Measurements from ENCODE around the gene CYP3A4. TPM values are rescaled to one million over a fixed set of nuclear protein-coding genes. Genes with fewer than 3 reads are reported as not detected.

CYP3A4 gene
- total and polyA plus RNA-seq, 2 of the 13 experiments (the other 11 are each of a cell fraction or from before 2014, with no cell fraction given) = 0.11 to 0.24 TPM

DNA sequence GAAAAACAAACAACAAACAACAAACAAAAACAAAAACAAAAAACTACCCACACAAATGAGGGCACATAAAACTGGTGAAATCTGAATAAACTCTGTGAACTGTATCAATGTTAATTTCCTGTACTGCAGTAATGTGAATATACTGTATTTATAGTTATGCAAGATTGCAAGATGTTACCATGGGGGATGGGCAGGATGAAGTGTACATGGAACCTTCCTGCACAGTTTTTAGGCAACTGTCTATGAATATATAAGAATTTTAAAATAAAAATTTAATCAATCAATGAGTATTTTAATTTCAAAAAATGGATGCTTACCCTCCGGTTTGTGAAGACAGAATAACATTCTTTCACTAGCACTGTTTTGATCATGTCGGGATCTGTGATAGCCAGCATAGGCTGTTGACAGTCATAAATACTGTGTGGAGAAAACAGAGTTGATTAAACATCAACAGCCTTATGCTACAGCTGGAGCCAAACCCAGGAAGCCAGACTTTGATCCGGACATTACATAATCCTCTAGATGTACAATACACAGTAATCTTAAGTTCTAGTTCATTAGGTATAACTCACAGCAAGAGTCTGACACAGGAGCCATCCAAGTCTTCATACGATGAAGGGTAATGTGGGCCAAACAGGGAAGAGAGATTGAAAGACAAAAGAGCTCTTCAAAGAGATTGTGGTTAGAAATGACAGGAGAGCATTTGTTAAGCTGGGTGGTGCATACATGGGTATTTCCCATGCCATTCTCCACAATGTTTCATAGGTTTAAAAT, 63.8 kb downstream of the CYP3A4 start (continued):
- TF ChIP-seq SP140L (CRISPR knock-in tag; IDR thresholded peaks at IDR 0.05; ENCODE audit: borderline replicate concordance) = no peak
- TF ChIP-seq CREM (IDR thresholded peaks at IDR 0.05) = peak; percentile 39; the same call in 1 of the 2 replicates
- no peak for TF ChIP-seq CREM (CRISPR knock-in tag; IDR thresholded peaks at IDR 0.05)
- TF ChIP-seq MLLT10 (CRISPR knock-in tag; IDR thresholded peaks at IDR 0.05) = no peak
- peak; percentile 76; the same call in 1 of the 2 replicates for TF ChIP-seq FOXO1 (CRISPR knock-in tag; IDR thresholded peaks at IDR 0.05)
- TF ChIP-seq, protein P1, sequence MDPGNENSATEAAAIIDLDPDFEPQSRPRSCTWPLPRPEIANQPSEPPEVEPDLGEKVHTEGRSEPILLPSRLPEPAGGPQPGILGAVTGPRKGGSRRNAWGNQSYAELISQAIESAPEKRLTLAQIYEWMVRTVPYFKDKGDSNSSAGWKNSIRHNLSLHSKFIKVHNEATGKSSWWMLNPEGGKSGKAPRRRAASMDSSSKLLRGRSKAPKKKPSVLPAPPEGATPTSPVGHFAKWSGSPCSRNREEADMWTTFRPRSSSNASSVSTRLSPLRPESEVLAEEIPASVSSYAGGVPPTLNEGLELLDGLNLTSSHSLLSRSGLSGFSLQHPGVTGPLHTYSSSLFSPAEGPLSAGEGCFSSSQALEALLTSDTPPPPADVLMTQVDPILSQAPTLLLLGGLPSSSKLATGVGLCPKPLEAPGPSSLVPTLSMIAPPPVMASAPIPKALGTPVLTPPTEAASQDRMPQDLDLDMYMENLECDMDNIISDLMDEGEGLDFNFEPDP (CRISPR knock-in tag; conservative IDR thresholded peaks at IDR 0.05) = no peak
- peak; percentile 24 for TF ChIP-seq POGZ (CRISPR knock-in tag; IDR thresholded peaks at IDR 0.05)
- TF ChIP-seq HOXA3 (CRISPR knock-in tag; IDR thresholded peaks at IDR 0.05) = peak; percentile 30; the same call in 1 of the 2 replicates
- no peak for TF ChIP-seq RXRA (CRISPR knock-in tag; IDR thresholded peaks at IDR 0.05)
- TF ChIP-seq IKZF1 (IDR thresholded peaks at IDR 0.05) = no peak
- TF ChIP-seq ELF1 (CRISPR knock-in tag; IDR thresholded peaks at IDR 0.05) = 0 out of 2 replicates have a peak, but pooled peaks have one; percentile 23
- peak; percentile 42; the same call in 1 of the 2 replicates for TF ChIP-seq KDM6A (CRISPR knock-in tag; IDR thresholded peaks at IDR 0.05; ENCODE audit: low read depth)
- TF ChIP-seq, protein P2, sequence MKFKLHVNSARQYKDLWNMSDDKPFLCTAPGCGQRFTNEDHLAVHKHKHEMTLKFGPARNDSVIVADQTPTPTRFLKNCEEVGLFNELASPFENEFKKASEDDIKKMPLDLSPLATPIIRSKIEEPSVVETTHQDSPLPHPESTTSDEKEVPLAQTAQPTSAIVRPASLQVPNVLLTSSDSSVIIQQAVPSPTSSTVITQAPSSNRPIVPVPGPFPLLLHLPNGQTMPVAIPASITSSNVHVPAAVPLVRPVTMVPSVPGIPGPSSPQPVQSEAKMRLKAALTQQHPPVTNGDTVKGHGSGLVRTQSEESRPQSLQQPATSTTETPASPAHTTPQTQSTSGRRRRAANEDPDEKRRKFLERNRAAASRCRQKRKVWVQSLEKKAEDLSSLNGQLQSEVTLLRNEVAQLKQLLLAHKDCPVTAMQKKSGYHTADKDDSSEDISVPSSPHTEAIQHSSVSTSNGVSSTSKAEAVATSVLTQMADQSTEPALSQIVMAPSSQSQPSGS (CRISPR knock-in tag; IDR thresholded peaks at IDR 0.05) = peak; percentile 61; the same call in 1 of the 2 replicates
- TF ChIP-seq MIXL1 (CRISPR knock-in tag; IDR thresholded peaks at IDR 0.05) = peak; percentile 84; the same call in 1 of the 2 replicates
- 0 out of 2 replicates have a peak, but pooled peaks have one; percentile 28 for TF ChIP-seq MEIS1 (CRISPR knock-in tag; IDR thresholded peaks at IDR 0.05; ENCODE audit: borderline replicate concordance)
- TF ChIP-seq, protein P3, sequence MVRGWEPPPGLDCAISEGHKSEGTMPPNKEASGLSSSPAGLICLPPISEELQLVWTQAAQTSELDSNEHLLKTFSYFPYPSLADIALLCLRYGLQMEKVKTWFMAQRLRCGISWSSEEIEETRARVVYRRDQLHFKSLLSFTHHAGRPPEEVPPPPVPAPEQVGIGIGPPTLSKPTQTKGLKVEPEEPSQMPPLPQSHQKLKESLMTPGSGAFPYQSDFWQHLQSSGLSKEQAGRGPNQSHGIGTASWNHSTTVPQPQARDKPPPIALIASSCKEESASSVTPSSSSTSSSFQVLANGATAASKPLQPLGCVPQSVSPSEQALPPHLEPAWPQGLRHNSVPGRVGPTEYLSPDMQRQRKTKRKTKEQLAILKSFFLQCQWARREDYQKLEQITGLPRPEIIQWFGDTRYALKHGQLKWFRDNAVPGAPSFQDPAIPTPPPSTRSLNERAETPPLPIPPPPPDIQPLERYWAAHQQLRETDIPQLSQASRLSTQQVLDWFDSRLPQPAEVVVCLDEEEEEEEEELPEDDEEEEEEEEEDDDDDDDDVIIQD (CRISPR knock-in tag; IDR thresholded peaks at IDR 0.05; ENCODE audit: low read depth) = peak; percentile 72; the same call in 1 of the 2 replicates
- no peak for TF ChIP-seq CHCHD3 (CRISPR knock-in tag; IDR thresholded peaks at IDR 0.05)
- TF ChIP-seq, protein P4, sequence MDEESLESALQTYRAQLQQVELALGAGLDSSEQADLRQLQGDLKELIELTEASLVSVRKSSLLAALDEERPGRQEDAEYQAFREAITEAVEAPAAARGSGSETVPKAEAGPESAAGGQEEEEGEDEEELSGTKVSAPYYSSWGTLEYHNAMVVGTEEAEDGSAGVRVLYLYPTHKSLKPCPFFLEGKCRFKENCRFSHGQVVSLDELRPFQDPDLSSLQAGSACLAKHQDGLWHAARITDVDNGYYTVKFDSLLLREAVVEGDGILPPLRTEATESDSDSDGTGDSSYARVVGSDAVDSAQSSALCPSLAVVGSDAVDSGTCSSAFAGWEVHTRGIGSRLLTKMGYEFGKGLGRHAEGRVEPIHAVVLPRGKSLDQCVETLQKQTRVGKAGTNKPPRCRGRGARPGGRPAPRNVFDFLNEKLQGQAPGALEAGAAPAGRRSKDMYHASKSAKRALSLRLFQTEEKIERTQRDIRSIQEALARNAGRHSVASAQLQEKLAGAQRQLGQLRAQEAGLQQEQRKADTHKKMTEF (CRISPR knock-in tag; IDR thresholded peaks at IDR 0.05) = 0 out of 2 replicates have a peak, but pooled peaks have one; percentile 48
- no peak; a peak in 1 of 4 replicates for TF ChIP-seq KLF16 (CRISPR knock-in tag; IDR thresholded peaks at IDR 0.05)
- TF ChIP-seq ZNF430 (CRISPR knock-in tag; IDR thresholded peaks at IDR 0.05) = peak; percentile 80; the same call in 1 of the 2 replicates
- no peak for TF ChIP-seq ZNF569 (CRISPR knock-in tag; IDR thresholded peaks at IDR 0.05; ENCODE audit: borderline replicate concordance)
- TF ChIP-seq SP4 (CRISPR knock-in tag; IDR thresholded peaks at IDR 0.05) = no peak
- peak; percentile 73; the same call in 1 of the 2 replicates for TF ChIP-seq SOX5 (CRISPR knock-in tag; IDR thresholded peaks at IDR 0.05; ENCODE audit: borderline replicate concordance)
- no peak for TF ChIP-seq NFIB (CRISPR knock-in tag; IDR thresholded peaks at IDR 0.05; ENCODE audit: borderline replicate concordance)
- no peak for TF ChIP-seq ATF7 (IDR thresholded peaks at IDR 0.05)
- no peak for TF ChIP-seq ATF7 (CRISPR knock-in tag; IDR thresholded peaks at IDR 0.05)

All from HepG2 (cell line).